Spinal cord (tissue), 10 donors: ENCODE measurements around the gene SCMH1. TPM values are rescaled to one million over a fixed set of nuclear protein-coding genes. Genes with fewer than 3 reads are reported as not detected.

Experiments used
- DNase-seq, 6 donors: peaks; one replicate each; pipeline versions ENCODE4 v3.0.0 to v3.0.0-alpha.2; 2013 to 2015; ENCODE audit warnings: low spot score in 6 of 6, low read depth in 4 of 6
- H3K27ac ChIP-seq: one replicate; pipeline ENCODE4 v1.5.1; 2013; ENCODE audit warnings: low read depth, low read length, control low read depth
- H3K27me3 ChIP-seq: one replicate; pipeline ENCODE4 v1.6.1; 2013; ENCODE audit warnings: low read length; ENCODE audit not compliant: control insufficient read depth, insufficient read depth
- H3K36me3 ChIP-seq: one replicate; pipeline ENCODE4 v1.6.1; 2013; ENCODE audit warnings: low read length; ENCODE audit not compliant: control insufficient read depth, insufficient read depth
- H3K4me1 ChIP-seq: one replicate; pipeline ENCODE4 v1.6.1; 2013; ENCODE audit warnings: low read length; ENCODE audit not compliant: control insufficient read depth, insufficient read depth
- H3K4me3 ChIP-seq: one replicate; pipeline ENCODE4 v1.5.1; 2013; ENCODE audit warnings: low read depth, low read length, control low read depth
- H3K9me3 ChIP-seq: one replicate; pipeline ENCODE4 v1.6.1; 2013; ENCODE audit warnings: low read length; ENCODE audit not compliant: control insufficient read depth, insufficient read depth
- WGBS: methylation state at CpG from one replicate; pipeline ENCODE4 v1.1.5; 2013; ENCODE audit warnings: missing lambda C conversion rate; ENCODE audit not compliant: insufficient coverage; 5-methylcytosine and 5-hydroxymethylcytosine counted together
- long read RNA-seq, 4 donors: transcript quantifications; one replicate each; lab custom pipeline, GENCODE V29; 2026
- polyA plus RNA-seq, 2 donors: library from polyadenylated mRNA; unstranded; fragments of 120-200 nt; gene quantifications; one replicate each; pipeline ENCODE4 v1.2.1, GENCODE V29; 2013; ENCODE audit not compliant: insufficient read length in 2 of 2
- total RNA-seq, 2 donors: library from RNA; depleted of rRNA in 1 of 2; stranded (reverse); fragments of 120-200 nt in 1 of 2; fragments of >200 nt in 1 of 2; gene quantifications; one replicate each; pipeline versions ENCODE4 v1.2.3 to v1.2.4, GENCODE V29; 2013 to 2014
- donor health status: healthy.

Gene SCMH1
- total RNA-seq (10 to 100 TPM; 30.9 to 36.9 TPM), polyA plus RNA-seq (10 to 100 TPM; 49.6 to 58.2 TPM)
- long read RNA-seq, donor 1, partial matches to known transcripts: 0 of 1 reads
- long read RNA-seq, donor 1, other reads (novel, unspliced or antisense): 0 of 1 reads
- long read RNA-seq, donor 2: 0 reads
- long read RNA-seq, donor 3: 0 reads
- long read RNA-seq, donor 4: 0 reads

GRCh38 chr1:41241749-41242341, at the start of gene SCMH1:
TSS of gene SCMH1 (minus strand) at chr1:41242306. CDS start at chr1:41186133, 56,173 bp downstream.
- Histone ChIP-seq H3K36me3 (no peaks in the 10 kb centered on the region), H3K9me3 (no peaks in the 10 kb centered on the region), H3K4me1 (peaks cover 10% of the 10 kb centered on the region), H3K27ac (peak within 1 kb of the TSS; percentile 47), H3K27me3 (no peaks in the 10 kb centered on the region), H3K4me3 (peak within 1 kb of the TSS; percentile 44)
- 0% methylated on average over 66 of the region's 85 CpGs for WGBS
- peak in 5 of 6 donors; percentile 42 to 89 (median 64) for DNase-seq

GRCh38 chr1:41291195-41291594, 49.1 kb upstream of the SCMH1 start:
- Histone ChIP-seq H3K9me3 (no peaks in the 10 kb centered on the region), H3K36me3 (no peaks in the 10 kb centered on the region)
- 80% methylated on average over 3 of the region's 5 CpGs for WGBS

GRCh38 chr1:41289196-41289595, 47.1 kb upstream of the SCMH1 start:
- H3K36me3 ChIP-seq: no peaks in the 10 kb centered on the region
- WGBS: 96% methylated on average over 4 of the region's 5 CpGs
- no peak for DNase-seq
- H3K9me3 ChIP-seq: no peaks in the 10 kb centered on the region
- peaks cover 19% of the 10 kb centered on the region for H3K4me1 ChIP-seq
- no peak overlapping the region for H3K4me3 ChIP-seq
- H3K27ac ChIP-seq: no peak overlapping the region
- no peaks in the 10 kb centered on the region for H3K27me3 ChIP-seq

More at GRCh38 chr1:41291195-41291594, 49.1 kb upstream of the SCMH1 start:
- DNase-seq: peak in 1 of 6 donors; percentile 57
- Histone ChIP-seq H3K4me3 (no peak overlapping the region), H3K4me1 (peaks cover 12% of the 10 kb centered on the region), H3K27ac (no peak overlapping the region), H3K27me3 (no peaks in the 10 kb centered on the region)

- H3K36me3 ChIP-seq: no peaks in the 10 kb centered on the region
- peak in 1 of 6 donors; percentile 64 for DNase-seq
- WGBS: 0% methylated on average over 1 of the region's 4 CpGs
- peaks cover 29% of the 10 kb centered on the region for H3K4me1 ChIP-seq
- no peak overlapping the region for H3K27ac ChIP-seq
- no peak overlapping the region for H3K4me3 ChIP-seq
- H3K27me3 ChIP-seq: no peaks in the 10 kb centered on the region
- no peaks in the 10 kb centered on the region for H3K9me3 ChIP-seq
Observed at GRCh38 chr1:41286992-41287391, 44.9 kb upstream of the SCMH1 start.

- WGBS: no CpG with 5 or more reads among the region's 3 CpGs
- Histone ChIP-seq H3K4me3 (no peak overlapping the region), H3K9me3 (no peaks in the 10 kb centered on the region), H3K27me3 (no peaks in the 10 kb centered on the region), H3K4me1 (peaks cover 29% of the 10 kb centered on the region), H3K27ac (no peak overlapping the region), H3K36me3 (no peaks in the 10 kb centered on the region)
- DNase-seq: peak in 5 of 6 donors; percentile 33 to 97 (median 70)
Observed at GRCh38 chr1:41286486-41286885, 44.4 kb upstream of the SCMH1 start.

GRCh38 chr1:41285818-41286217, 43.7 kb upstream of the SCMH1 start:
- WGBS: 80% methylated on average over 3 of the region's 4 CpGs
- DNase-seq: peak in 1 of 6 donors; percentile 25
- Histone ChIP-seq H3K27me3 (no peaks in the 10 kb centered on the region), H3K36me3 (no peaks in the 10 kb centered on the region), H3K9me3 (no peaks in the 10 kb centered on the region), H3K4me1 (peaks cover 24% of the 10 kb centered on the region), H3K27ac (no peak overlapping the region), H3K4me3 (no peak overlapping the region)

GRCh38 chr1:41284121-41284520, 42.0 kb upstream of the SCMH1 start:
- Histone ChIP-seq H3K9me3 (no peaks in the 10 kb centered on the region), H3K4me1 (peaks cover 30% of the 10 kb centered on the region), H3K27me3 (no peaks in the 10 kb centered on the region), H3K27ac (no peak overlapping the region), H3K4me3 (no peak overlapping the region), H3K36me3 (no peaks in the 10 kb centered on the region)
- no peak for DNase-seq
- WGBS: 100% methylated on average over 1 of the region's 2 CpGs

- DNase-seq: peak in 3 of 6 donors; percentile 42 to 86 (median 77)
- Histone ChIP-seq H3K27ac (no peak overlapping the region), H3K27me3 (no peaks in the 10 kb centered on the region), H3K4me3 (no peak overlapping the region), H3K9me3 (no peaks in the 10 kb centered on the region), H3K4me1 (peaks cover 30% of the 10 kb centered on the region), H3K36me3 (no peaks in the 10 kb centered on the region)
- 51% methylated on average over 6 of the region's 9 CpGs for WGBS
Observed at GRCh38 chr1:41282679-41283317, 40.7 kb upstream of the SCMH1 start.

GRCh38 chr1:41281334-41281733, 39.2 kb upstream of the SCMH1 start:
- DNase-seq: no peak
- WGBS: 38% methylated on average over 1 of the region's 2 CpGs
- no peaks in the 10 kb centered on the region for H3K27me3 ChIP-seq
- peaks cover 31% of the 10 kb centered on the region for H3K4me1 ChIP-seq
- H3K9me3 ChIP-seq: no peaks in the 10 kb centered on the region
- H3K4me3 ChIP-seq: no peak overlapping the region
- H3K36me3 ChIP-seq: no peaks in the 10 kb centered on the region
- no peak overlapping the region for H3K27ac ChIP-seq
